MM.1S (cell line): ENCODE measurements around the gene PGA5.

ENCODE experiments used
- DNase-seq: peaks from one replicate; pipeline ENCODE4 v3.0.0-alpha.2; 2015
- H2AFZ ChIP-seq: fragments of 300-600 bp; sonication (generic); 2 replicates; pipeline ENCODE4 v1.6.0; 2016; ENCODE audit warnings: antibody characterized with exemption, low read length
- H3F3A ChIP-seq: fragments of 300-600 bp; sonication (generic); 2 replicates; pipeline ENCODE4 v1.6.1; 2016; ENCODE audit warnings: mild to moderate bottlenecking, antibody characterized with exemption, low read length, moderate library complexity, mixed read lengths; ENCODE audit not compliant: insufficient read depth
- H3K27ac ChIP-seq: fragments of 300-600 bp; sonication (generic); 2 replicates; pipeline ENCODE4 v1.5.1; 2016; ENCODE audit warnings: mild to moderate bottlenecking, low read length
- H3K27me3 ChIP-seq: fragments of 300-600 bp; sonication (generic); replicated peaks from 2 replicates; pipeline ENCODE4 v1.6.0; 2016; ENCODE audit warnings: low read length; ENCODE audit not compliant: insufficient read depth
- H3K36me3 ChIP-seq: fragments of 300-600 bp; sonication (generic); replicated peaks from 2 replicates; pipeline ENCODE4 v1.6.1; 2016; ENCODE audit warnings: mild to moderate bottlenecking, low read length, mixed read lengths; ENCODE audit not compliant: insufficient read depth
- H3K4me1 ChIP-seq: fragments of 300-600 bp; sonication (generic); 2 replicates; pipeline ENCODE4 v1.6.1; 2016; ENCODE audit warnings: low read length, mixed read lengths
- H3K4me2 ChIP-seq: fragments of 300-600 bp; sonication (generic); 2 replicates; pipeline ENCODE4 v1.6.0; 2016; ENCODE audit warnings: low read depth, low read length
- H3K4me3 ChIP-seq: fragments of 300-600 bp; sonication (generic); 2 replicates; pipeline ENCODE4 v1.5.1; 2016; ENCODE audit warnings: low read length, mixed read lengths
- H3K79me2 ChIP-seq: fragments of 300-600 bp; sonication (generic); 2 replicates; pipeline ENCODE4 v1.6.1; 2016; ENCODE audit warnings: mixed run types, low read length, mixed read lengths
- H3K9ac ChIP-seq: fragments of 300-600 bp; sonication (generic); 2 replicates; pipeline ENCODE4 v1.6.1; 2016; ENCODE audit warnings: low read length, mixed read lengths
- H3K9me2 ChIP-seq: fragments of 300-600 bp; sonication (generic); replicated peaks from 2 replicates; pipeline ENCODE4 v1.6.1; 2016; ENCODE audit warnings: mild to moderate bottlenecking, low read length, mixed read lengths; ENCODE audit not compliant: insufficient read depth
- H3K9me3 ChIP-seq: fragments of 300-600 bp; sonication (generic); replicated peaks from 2 replicates; pipeline ENCODE4 v1.6.1; 2016; ENCODE audit warnings: mild to moderate bottlenecking, low read length, mixed read lengths; ENCODE audit not compliant: insufficient read depth
- H4K20me1 ChIP-seq: fragments of 300-600 bp; sonication (generic); 2 replicates; pipeline ENCODE4 v1.6.1; 2016; ENCODE audit warnings: mild to moderate bottlenecking, low read length, moderate library complexity, mixed read lengths; ENCODE audit not compliant: insufficient read depth
- CTCF ChIP-seq: fragments of 300-600 bp; sonication (generic); IDR thresholded peaks from 2 replicates; pipeline ENCODE4 v1.5.1; 2016; ENCODE audit warnings: antibody characterized with exemption, low read length, mixed read lengths
- EZH2 ChIP-seq: fragments of 300-600 bp; sonication (generic); optimal IDR thresholded peaks from 2 replicates; pipeline ENCODE3; 2017; ENCODE audit warnings: low read depth, mild to moderate bottlenecking, antibody characterized with exemption, low read length, mixed read lengths
- EZH2phosphoT487 ChIP-seq: fragments of 300-600 bp; sonication (generic); IDR thresholded peaks from 2 replicates; pipeline ENCODE4 v1.6.1; 2018; ENCODE audit warnings: antibody characterized with exemption, low read length

PGA5 gene

GRCh38 chr11:61278001-61278470 lies 37.1 kb downstream of the PGA5 start:
- Histone ChIP-seq H3F3A (no peaks in the 10 kb centered on the region), H3K4me2 (peak overlapping the region; percentile 12; the same call in 1 of the 2 replicates)

GRCh38 chr11:61279934-61280659 lies 39.1 kb downstream of the PGA5 start:
- no peak overlapping the region for H3K9ac ChIP-seq
- H2AFZ ChIP-seq: no peak overlapping the region
- H3K79me2 ChIP-seq: no peaks in the 10 kb centered on the region
- H3K9me2 ChIP-seq: no peaks in the 10 kb centered on the region
- H3K27ac ChIP-seq: no peak overlapping the region
- H3K36me3 ChIP-seq: no peaks in the 10 kb centered on the region
- peaks cover 11% of the 10 kb centered on the region for H3K27me3 ChIP-seq
- H3K4me1 ChIP-seq: peaks cover 4% of the 10 kb centered on the region; the same call in 1 of the 2 replicates
- TF ChIP-seq EZH2phosphoT487 (no peak), EZH2 (no peak), CTCF (no peak)
- H4K20me1 ChIP-seq: no peaks in the 10 kb centered on the region
- H3K4me3 ChIP-seq: no peak overlapping the region
- no peak overlapping the region for H3K4me2 ChIP-seq
- H3K9me3 ChIP-seq: no peaks in the 10 kb centered on the region
- DNase-seq: no peak
- no peaks in the 10 kb centered on the region for H3F3A ChIP-seq

More at GRCh38 chr11:61278001-61278470, 37.1 kb downstream of the PGA5 start:
- H3K27ac ChIP-seq: peak overlapping the region; percentile 49; the same call in 1 of the 2 replicates
- no peaks in the 10 kb centered on the region for H3K36me3 ChIP-seq
- no peaks in the 10 kb centered on the region for H3K9me3 ChIP-seq
- no peaks in the 10 kb centered on the region for H3K79me2 ChIP-seq
- H3K4me3 ChIP-seq: no peak overlapping the region
- peaks cover 15% of the 10 kb centered on the region for H3K27me3 ChIP-seq
- no peak overlapping the region for H3K9ac ChIP-seq
- no peaks in the 10 kb centered on the region for H3K9me2 ChIP-seq
- H2AFZ ChIP-seq: no peak overlapping the region
- H3K4me1 ChIP-seq: peaks cover 4% of the 10 kb centered on the region; the same call in 1 of the 2 replicates
- H4K20me1 ChIP-seq: no peaks in the 10 kb centered on the region
- no peak for TF ChIP-seq EZH2phosphoT487
- TF ChIP-seq EZH2: no peak
- no peak for TF ChIP-seq CTCF
- peak; percentile 10 for DNase-seq

- Histone ChIP-seq H3K4me1 (peaks cover 4% of the 10 kb centered on the region; the same call in 1 of the 2 replicates), H3K9me2 (no peaks in the 10 kb centered on the region), H3K79me2 (no peaks in the 10 kb centered on the region), H3K4me3 (no peak overlapping the region), H4K20me1 (no peaks in the 10 kb centered on the region), H3K9ac (no peak overlapping the region), H3K27ac (no peak overlapping the region), H2AFZ (no peak overlapping the region), H3F3A (no peaks in the 10 kb centered on the region), H3K9me3 (no peaks in the 10 kb centered on the region), H3K4me2 (peak overlapping the region; percentile 35), H3K27me3 (peaks cover 9% of the 10 kb centered on the region), H3K36me3 (no peaks in the 10 kb centered on the region)
- TF ChIP-seq CTCF: no peak
- no peak for TF ChIP-seq EZH2phosphoT487
- no peak for TF ChIP-seq EZH2
- no peak for DNase-seq
Observed at GRCh38 chr11:61280883-61281580, 40.1 kb downstream of the PGA5 start.
